ENCODE data around the gene ERFL. TPM values are rescaled to one million over a fixed set of nuclear protein-coding genes. Genes with fewer than 3 reads are reported as not detected.

ERFL gene
- total and polyA plus RNA-seq, 4 experiments from 2014 or later = 0.11 to 9.2 (median 6.6) TPM; not detected in 1

DNA sequence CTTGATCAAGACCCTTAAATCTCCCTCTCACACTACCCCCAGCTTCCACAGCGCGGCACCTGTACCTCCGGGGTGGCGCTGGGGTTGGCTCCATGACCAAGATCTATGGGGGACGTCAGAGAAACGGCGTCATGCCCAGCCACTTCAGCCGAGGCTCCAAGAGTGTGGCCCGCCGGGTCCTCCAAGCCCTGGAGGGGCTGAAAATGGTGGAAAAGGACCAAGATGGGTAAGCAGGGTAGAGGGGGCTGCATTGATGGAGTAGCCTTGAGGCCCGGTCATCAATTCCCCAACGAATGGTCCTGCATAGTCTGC lies 59.3 kb downstream of the ERFL start:
- no peak overlapping the region for H3K4me3 ChIP-seq (ENCODE audit: low read length in 2 of 2)
- peaks cover 94% of the 10 kb centered on the region for H3K4me1 ChIP-seq (ENCODE audit: insufficient read depth, low read length)
- peak in 1 of 5 donors; percentile 15 for DNase-seq
- H3K36me3 Mint-ChIP-seq = peaks cover 25 to 57% of the 10 kb centered on the region in 2 donors
- H3K27ac Mint-ChIP-seq = peak overlapping the region in 6 of 7 donors; percentile 57 to 95 (median 88)
- H3K27me3 Mint-ChIP-seq = no peaks in the 10 kb centered on the region
- H3K9me3 ChIP-seq (ENCODE audit: control insufficient read depth in 1 of 2, low read length in 2 of 2) = no peaks in the 10 kb centered on the region
- ChIA-PET POLR2A (ENCODE audit: partially characterized antibody) (interaction anchor here (1.0 to 11.3 kb wide), 4 partner anchors 7 to 77 kb away, joined by 4 to 261 read pairs (median 59); partner anchors contain the start of genes ARHGEF1 and RPS19), CTCF (ENCODE audit: partially characterized antibody) (interaction anchor here (1.5 to 1.6 kb wide), 2 partner anchors 9 to 65 kb away, joined by 4 to 6 read pairs; partner anchors contain the start of gene RPS19)
- peaks cover 38 to 84% (median 62%) of the 10 kb centered on the region in 4 donors for H3K4me1 Mint-ChIP-seq
- peak overlapping the region in 1 of 8 donors; percentile 20 for H3K4me3 Mint-ChIP-seq
- H3K36me3 ChIP-seq (ENCODE audit: insufficient read depth, low read length) = peaks cover 50% of the 10 kb centered on the region
- peak overlapping the region; percentile 34 for H3K27ac ChIP-seq (ENCODE audit: low read depth, low read length)
- intact Hi-C loops (cut with micrococcal nuclease) = no loop called here
- H3K27me3 ChIP-seq (ENCODE audit: insufficient read depth, low read length) = no peaks in the 10 kb centered on the region
- H3K9me3 Mint-ChIP-seq = peaks cover 0 to 2% (median 0%) of the 10 kb centered on the region in 8 donors

DNA sequence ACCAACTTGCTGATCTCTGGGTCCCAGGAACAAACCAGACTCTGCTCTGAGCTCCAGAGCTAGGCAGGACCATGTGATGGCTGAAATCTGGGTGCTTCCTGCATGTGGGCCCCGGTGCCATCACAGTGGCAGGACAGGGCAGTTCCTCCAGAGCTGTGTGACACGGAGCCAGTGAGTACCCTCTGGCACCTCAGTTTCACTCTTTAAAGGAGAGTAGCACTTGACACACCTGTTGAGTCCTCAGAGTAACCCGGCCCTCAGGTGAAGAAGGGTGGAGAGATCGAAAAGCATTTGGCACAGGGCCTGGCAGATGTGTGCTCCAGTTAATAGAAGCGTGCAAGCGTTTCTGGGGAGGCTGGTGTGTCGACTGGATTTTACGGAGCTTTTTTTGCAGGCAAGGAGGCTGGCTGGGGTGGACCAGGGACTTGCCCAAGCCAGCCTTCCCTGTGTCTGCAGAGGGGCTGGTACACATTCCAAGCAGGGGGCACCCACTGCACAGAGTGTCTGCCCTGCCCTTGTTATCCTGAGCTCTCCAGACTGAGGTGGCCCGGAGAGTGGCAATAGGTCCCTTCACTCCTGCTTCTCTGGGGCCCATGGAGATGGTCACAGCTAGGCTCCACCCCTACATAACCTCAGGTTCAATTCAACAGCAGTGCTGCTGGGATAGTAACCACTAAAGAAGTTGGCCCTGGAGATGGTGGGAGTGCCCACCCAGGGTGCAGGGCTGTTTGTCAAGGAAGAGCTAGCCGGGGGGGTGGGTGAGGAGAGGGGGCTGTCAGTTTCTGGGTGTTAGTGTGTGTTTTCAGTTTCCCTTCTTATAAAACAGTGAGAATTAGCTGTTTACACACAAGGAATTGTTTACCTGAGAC lies 59.9 kb downstream of the ERFL start:
- intact Hi-C loops (cut with micrococcal nuclease) = no loop called here
- Histone ChIP-seq H3K27ac (ENCODE audit: low read depth, low read length) (peak overlapping the region; percentile 46), H3K4me1 (ENCODE audit: insufficient read depth, low read length) (peaks cover 94% of the 10 kb centered on the region), H3K36me3 (ENCODE audit: insufficient read depth, low read length) (peaks cover 54% of the 10 kb centered on the region), H3K4me3 (ENCODE audit: low read length in 2 of 2) (no peak overlapping the region), H3K9me3 (ENCODE audit: control insufficient read depth in 1 of 2, low read length in 2 of 2) (no peaks in the 10 kb centered on the region), H3K27me3 (ENCODE audit: insufficient read depth, low read length) (no peaks in the 10 kb centered on the region)
- peaks cover 41 to 84% (median 64%) of the 10 kb centered on the region in 4 donors for H3K4me1 Mint-ChIP-seq
- H3K36me3 Mint-ChIP-seq = peaks cover 29 to 61% of the 10 kb centered on the region in 2 donors
- POLR2A ChIA-PET (ENCODE audit: partially characterized antibody) = interaction anchor here (1.0 to 11.3 kb wide), 4 partner anchors 7 to 77 kb away, joined by 4 to 261 read pairs (median 59); partner anchors contain the start of genes ARHGEF1 and RPS19
- CTCF ChIA-PET (ENCODE audit: partially characterized antibody) = interaction anchor here (1.0 to 1.6 kb wide), 4 partner anchors 7 to 83 kb away, joined by 4 to 6 read pairs (median 5); partner anchors contain the start of gene RPS19
- no peaks in the 10 kb centered on the region for H3K27me3 Mint-ChIP-seq
- peaks cover 0 to 2% (median 0%) of the 10 kb centered on the region in 8 donors for H3K9me3 Mint-ChIP-seq
- peak overlapping the region in 4 of 8 donors; percentile 33 to 75 (median 52) for H3K4me3 Mint-ChIP-seq
- peak in 1 of 5 donors; percentile 5 for DNase-seq
- peak overlapping the region; percentile 72 to 95 (median 93) for H3K27ac Mint-ChIP-seq

DNA sequence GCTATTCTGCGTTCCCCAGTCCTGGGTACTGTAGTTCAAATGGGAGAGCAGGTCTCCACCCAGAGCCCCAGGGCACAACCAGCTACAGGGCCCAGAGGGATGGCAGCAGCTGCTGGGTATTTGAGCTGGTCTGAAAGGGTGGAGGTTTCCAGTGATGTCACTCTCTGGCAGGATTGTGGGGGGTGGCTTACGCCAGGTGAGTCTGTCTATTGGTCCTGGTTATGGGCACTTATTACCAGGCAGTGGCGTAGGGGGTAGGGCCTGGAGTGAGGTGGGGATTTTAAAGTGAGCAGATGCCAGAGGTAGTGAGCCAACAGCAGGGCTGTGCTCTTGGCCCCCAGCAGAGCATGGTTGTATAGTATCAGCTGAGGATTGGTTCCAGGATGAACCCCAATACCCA lies 62.0 kb downstream of the ERFL start:
- H3K27ac Mint-ChIP-seq = peak overlapping the region; percentile 71 to 93 (median 81)
- H3K4me3 ChIP-seq (ENCODE audit: low read length in 2 of 2) = no peak overlapping the region
- H3K27me3 ChIP-seq (ENCODE audit: insufficient read depth, low read length) = no peaks in the 10 kb centered on the region
- H3K9me3 Mint-ChIP-seq = no peaks in the 10 kb centered on the region
- H3K27ac ChIP-seq (ENCODE audit: low read depth, low read length) = peak overlapping the region; percentile 22
- peaks cover 41 to 74% of the 10 kb centered on the region in 2 donors for H3K36me3 Mint-ChIP-seq
- DNase-seq = peak in 1 of 5 donors; percentile 33
- H3K4me1 ChIP-seq (ENCODE audit: insufficient read depth, low read length) = peaks cover 94% of the 10 kb centered on the region
- intact Hi-C loops (cut with micrococcal nuclease) = no loop called here
- H3K9me3 ChIP-seq (ENCODE audit: control insufficient read depth in 1 of 2, low read length in 2 of 2) = no peaks in the 10 kb centered on the region
- ChIA-PET CTCF (ENCODE audit: partially characterized antibody) (interaction anchor here (8.8 kb wide), 1 partner anchor 8 kb away, joined by 125 read pairs; the partner anchor contains the start of gene CD79A), POLR2A (ENCODE audit: partially characterized antibody) (interaction anchor here (0.5 to 7.7 kb wide), 6 partner anchors 9 to 1054 kb away, joined by 3 to 103 read pairs (median 6); partner anchors contain the start of genes ARHGEF1, CD79A and ERFL)
- peak overlapping the region in 3 of 8 donors; percentile 15 to 59 (median 50) for H3K4me3 Mint-ChIP-seq
- H3K4me1 Mint-ChIP-seq = peaks cover 45 to 84% (median 67%) of the 10 kb centered on the region in 4 donors
- no peaks in the 10 kb centered on the region for H3K27me3 Mint-ChIP-seq
- H3K36me3 ChIP-seq (ENCODE audit: insufficient read depth, low read length) = peaks cover 75% of the 10 kb centered on the region

DNA sequence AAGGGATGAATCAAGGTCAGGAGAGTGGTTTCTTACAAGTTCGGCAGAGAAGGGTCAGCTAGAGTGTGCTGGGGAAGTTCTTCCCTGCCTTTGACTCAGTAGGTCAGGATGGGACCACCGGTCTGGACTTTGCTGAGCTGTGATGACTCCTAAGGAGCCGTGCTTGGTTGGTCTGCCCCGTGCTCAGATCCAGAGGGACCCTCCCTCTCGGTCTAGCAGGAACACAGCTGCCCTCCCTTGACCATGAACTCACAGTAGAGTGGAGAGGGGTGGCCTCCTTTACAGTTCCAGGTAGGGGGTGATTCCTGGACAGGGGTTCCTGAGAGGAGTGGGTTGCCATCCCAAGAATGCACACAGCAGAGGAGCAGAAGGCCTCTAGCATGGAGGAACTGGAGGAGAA lies 63.9 kb downstream of the ERFL start:
- DNase-seq = peak in 1 of 5 donors; percentile 17
- POLR2A ChIA-PET (ENCODE audit: partially characterized antibody) = interaction anchor here (0.9 to 7.8 kb wide), 7 partner anchors 8 to 94 kb away, joined by 3 to 261 read pairs (median 5); partner anchors contain the start of genes ARHGEF1, CD79A and RABAC1
- Mint-ChIP-seq H3K36me3 (peaks cover 45 to 74% of the 10 kb centered on the region in 2 donors), H3K27me3 (no peaks in the 10 kb centered on the region), H3K4me3 (peak overlapping the region in 2 of 8 donors; percentile 35 to 44), H3K4me1 (peaks cover 41 to 81% (median 61%) of the 10 kb centered on the region in 4 donors), H3K9me3 (no peaks in the 10 kb centered on the region), H3K27ac (peak overlapping the region; percentile 50 to 92 (median 83))
- H3K36me3 ChIP-seq (ENCODE audit: insufficient read depth, low read length) = peaks cover 68% of the 10 kb centered on the region
- H3K27me3 ChIP-seq (ENCODE audit: insufficient read depth, low read length) = no peaks in the 10 kb centered on the region
- peak overlapping the region; percentile 22 for H3K27ac ChIP-seq (ENCODE audit: low read depth, low read length)
- intact Hi-C loops (cut with micrococcal nuclease) = loop anchor here (5.0 kb wide), 1 partner anchor 213 kb away; the partner anchor contains the start of gene ZNF574
- H3K9me3 ChIP-seq (ENCODE audit: control insufficient read depth in 1 of 2, low read length in 2 of 2) = no peaks in the 10 kb centered on the region
- H3K4me1 ChIP-seq (ENCODE audit: insufficient read depth, low read length) = peaks cover 83% of the 10 kb centered on the region
- CTCF ChIA-PET (ENCODE audit: partially characterized antibody) = interaction anchor here (1.6 to 8.8 kb wide), 3 partner anchors 10 to 87 kb away, joined by 4 to 125 read pairs (median 4); partner anchors contain the start of gene CD79A
- H3K4me3 ChIP-seq (ENCODE audit: low read length in 2 of 2) = no peak overlapping the region

DNA sequence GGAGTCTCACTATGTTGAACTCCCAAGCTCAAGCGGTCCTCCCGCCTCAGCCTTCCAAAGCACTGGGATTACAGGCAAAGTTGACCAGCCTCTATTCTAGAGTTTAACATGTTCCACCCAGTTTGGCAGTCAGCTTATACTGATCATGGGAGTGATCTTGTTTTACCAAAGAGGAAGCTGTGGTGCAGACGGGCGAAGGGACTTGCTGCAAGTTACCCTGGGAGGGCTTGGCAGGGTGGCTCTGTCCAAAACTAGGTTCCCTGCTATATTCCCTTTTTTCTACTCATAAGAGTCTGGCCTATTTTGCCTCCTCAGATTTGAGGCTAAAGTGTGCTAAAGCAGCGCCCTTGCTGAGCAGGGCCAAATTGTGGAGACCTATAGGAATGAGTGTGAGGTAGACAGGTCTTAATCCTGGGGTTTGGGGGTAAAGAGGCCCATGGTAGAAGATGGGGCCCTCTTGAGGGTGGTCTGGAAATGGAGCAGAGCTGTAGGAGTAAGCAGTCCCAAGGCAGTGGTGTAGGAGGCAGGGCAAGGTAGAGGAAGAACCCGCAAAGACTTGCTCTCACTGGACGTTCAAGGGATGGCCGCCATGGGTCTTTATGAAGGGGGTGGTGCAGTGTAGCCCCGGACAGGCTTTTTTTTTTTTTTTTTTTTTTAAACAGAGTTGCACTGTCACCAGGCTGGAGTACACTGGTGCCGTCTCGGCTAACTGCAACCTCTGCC lies 64.9 kb downstream of the ERFL start:
- intact Hi-C loops (cut with micrococcal nuclease) = loop anchor here (5.0 kb wide), 1 partner anchor 214 kb away; the partner anchor contains the start of gene ZNF574
- H3K4me3 ChIP-seq (ENCODE audit: low read length in 2 of 2) = no peak overlapping the region
- peak overlapping the region; percentile 96 for H3K27ac ChIP-seq (ENCODE audit: low read depth, low read length)
- H3K9me3 Mint-ChIP-seq = no peaks in the 10 kb centered on the region
- H3K36me3 Mint-ChIP-seq = peaks cover 45 to 66% of the 10 kb centered on the region in 2 donors
- H3K27me3 ChIP-seq (ENCODE audit: insufficient read depth, low read length) = no peaks in the 10 kb centered on the region
- peak in 1 of 5 donors; percentile 29 for DNase-seq
- H3K27me3 Mint-ChIP-seq = no peaks in the 10 kb centered on the region
- H3K36me3 ChIP-seq (ENCODE audit: insufficient read depth, low read length) = peaks cover 58% of the 10 kb centered on the region
- peaks cover 79% of the 10 kb centered on the region for H3K4me1 ChIP-seq (ENCODE audit: insufficient read depth, low read length)
- H3K4me1 Mint-ChIP-seq = peaks cover 42 to 76% (median 58%) of the 10 kb centered on the region in 4 donors
- H3K4me3 Mint-ChIP-seq = peak overlapping the region in 6 of 8 donors; percentile 46 to 95 (median 78)
- ChIA-PET CTCF (ENCODE audit: partially characterized antibody) (interaction anchor here (1.1 to 8.8 kb wide), 6 partner anchors 11 to 89 kb away, joined by 3 to 125 read pairs (median 4); partner anchors contain the start of gene CD79A), POLR2A (ENCODE audit: partially characterized antibody) (interaction anchor here (1.0 to 7.8 kb wide), 6 partner anchors 9 to 96 kb away, joined by 3 to 261 read pairs (median 6); partner anchors contain the start of genes ARHGEF1, CD79A and RABAC1)
- no peaks in the 10 kb centered on the region for H3K9me3 ChIP-seq (ENCODE audit: control insufficient read depth in 1 of 2, low read length in 2 of 2)
- peak overlapping the region in 6 of 7 donors; percentile 27 to 92 (median 83) for H3K27ac Mint-ChIP-seq

DNA sequence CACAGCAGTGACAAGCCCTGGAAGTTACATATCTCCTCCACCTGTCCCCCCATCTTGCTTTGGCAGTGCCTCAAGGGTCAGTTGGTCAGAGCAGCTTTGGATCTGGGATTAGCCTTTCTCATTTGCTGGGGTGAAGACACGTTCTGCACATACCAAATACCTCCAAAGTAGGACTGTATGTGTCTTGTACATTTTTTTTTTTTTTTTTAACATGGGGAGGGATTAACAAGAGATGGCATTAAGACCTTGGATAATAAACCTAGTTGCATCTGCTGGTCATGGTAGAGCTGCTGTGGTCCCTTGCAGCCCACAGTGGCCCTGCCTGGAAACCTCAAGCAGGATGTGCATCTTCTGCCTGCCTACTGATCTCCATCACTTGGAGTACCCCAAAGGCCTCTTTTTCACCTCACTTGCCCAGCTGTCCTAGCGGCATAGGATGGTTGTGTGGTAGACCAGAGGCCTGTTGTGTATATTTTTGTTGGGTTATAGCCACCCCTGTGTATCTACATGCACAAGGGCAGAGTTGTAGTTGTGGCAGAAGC lies 65.7 kb downstream of the ERFL start:
- H3K27me3 ChIP-seq (ENCODE audit: insufficient read depth, low read length) = no peaks in the 10 kb centered on the region
- Mint-ChIP-seq H3K4me1 (peaks cover 37 to 67% (median 51%) of the 10 kb centered on the region in 4 donors), H3K36me3 (peaks cover 38 to 58% of the 10 kb centered on the region in 2 donors), H3K27me3 (no peaks in the 10 kb centered on the region), H3K27ac (peak overlapping the region; percentile 57 to 96 (median 84)), H3K9me3 (no peaks in the 10 kb centered on the region), H3K4me3 (peak overlapping the region in 7 of 8 donors; percentile 24 to 95 (median 91))
- ChIA-PET CTCF (ENCODE audit: partially characterized antibody) (interaction anchor here (0.8 to 8.8 kb wide), 7 partner anchors 11 to 506 kb away, joined by 3 to 125 read pairs (median 4); partner anchors contain the start of gene CD79A), POLR2A (ENCODE audit: partially characterized antibody) (interaction anchor here (0.8 to 7.8 kb wide), 6 partner anchors 10 to 96 kb away, joined by 3 to 261 read pairs (median 4); partner anchors contain the start of genes ARHGEF1, CD79A, ERFL and RABAC1)
- intact Hi-C loops (cut with micrococcal nuclease) = loop anchor here (5.0 kb wide), 1 partner anchor 215 kb away; the partner anchor contains the start of gene ZNF574
- H3K4me1 ChIP-seq (ENCODE audit: insufficient read depth, low read length) = peaks cover 70% of the 10 kb centered on the region
- H3K9me3 ChIP-seq (ENCODE audit: control insufficient read depth in 1 of 2, low read length in 2 of 2) = no peaks in the 10 kb centered on the region
- no peak overlapping the region for H3K4me3 ChIP-seq (ENCODE audit: low read length in 2 of 2)
- peaks cover 51% of the 10 kb centered on the region for H3K36me3 ChIP-seq (ENCODE audit: insufficient read depth, low read length)
- H3K27ac ChIP-seq (ENCODE audit: low read depth, low read length) = peak overlapping the region; percentile 96
- no peak for DNase-seq

Data from CD4-positive, alpha-beta memory T cell (primary cell).